IMR-90 (cell line): ENCODE results near the gene DEF6. TPM values are rescaled to one million over a fixed set of nuclear protein-coding genes. Genes with fewer than 3 reads are reported as not detected.

Source experiments
- ATAC-seq: fragments of 200-7000 bp; cut with Tn5 transposase; 2 replicates; pipeline ENCODE4 v1.9.1; 2020; ENCODE audit warnings: low read depth, mild to moderate bottlenecking, moderate library complexity
- BruUV-seq: library from RNA; stranded (reverse); fragments of 400-500 nt; replicated peaks from 2 replicates; lab custom pipeline; 2021; lab: Mats Ljungman, UMichigan
- CTCF ChIA-PET: fragments of 300-600 bp; formaldehyde crosslinking; extraction: SDS; loops from one replicate; lab custom pipeline; 2021; ENCODE audit warnings: antibody characterized with exemption; lab: Yijun Ruan, JAX
- POLR2A ChIA-PET: fragments of 300-600 bp; sonication (Branson Sonifier 250); formaldehyde crosslinking; loops from one replicate; lab custom pipeline; 2022; ENCODE audit warnings: antibody characterized with exemption; ENCODE audit not compliant: unreplicated experiment; lab: Charles Lee
- DNase-seq: peaks from one replicate; pipeline ENCODE4 v3.0.0; 2013
- H2AFZ ChIP-seq: replicated peaks from 2 replicates; pipeline ENCODE3; 2013; ENCODE audit warnings: low read length, mild to moderate bottlenecking; ENCODE audit not compliant: poor library complexity
- H2AK5ac ChIP-seq: 2 replicates; pipeline ENCODE4 v1.6.1; 2013; ENCODE audit warnings: low read depth, low read length, inconsistent platforms
- H2AK9ac ChIP-seq: replicated peaks from 2 replicates; pipeline ENCODE3; 2013; ENCODE audit warnings: mild to moderate bottlenecking, low read depth, low read length, moderate library complexity; ENCODE audit not compliant: poor library complexity
- H2BK120ac ChIP-seq: 2 replicates; pipeline ENCODE4 v1.6.1; 2013; ENCODE audit warnings: low read depth, low read length, inconsistent platforms
- H2BK15ac ChIP-seq: 3 replicates; pipeline ENCODE4 v1.6.1; 2013; ENCODE audit warnings: low read depth, low read length, inconsistent platforms
- H2BK20ac ChIP-seq: 2 replicates; pipeline ENCODE4 v1.6.1; 2013; ENCODE audit warnings: low read depth, mild to moderate bottlenecking, inconsistent platforms, low read length, moderate library complexity
- H2BK5ac ChIP-seq: 2 replicates; pipeline ENCODE4 v1.6.1; 2013; ENCODE audit warnings: mild to moderate bottlenecking, low read depth, low read length, inconsistent platforms; ENCODE audit not compliant: poor library complexity, severe bottlenecking
- H3K14ac ChIP-seq: replicated peaks from 2 replicates; pipeline ENCODE4 v1.6.1; 2013; ENCODE audit warnings: low read depth, low read length, inconsistent platforms
- H3K18ac ChIP-seq: 2 replicates; pipeline ENCODE4 v1.6.1; 2013; ENCODE audit warnings: low read depth, low read length, control low read depth
- H3K23ac ChIP-seq: 2 replicates; pipeline ENCODE4 v1.6.1; 2013; ENCODE audit warnings: low read depth, low read length, inconsistent platforms
- H3K27ac ChIP-seq: 2 replicates; pipeline ENCODE4 v1.5.1; 2013; ENCODE audit warnings: mild to moderate bottlenecking, control low read depth, low read length; ENCODE audit not compliant: insufficient read depth
- H3K27me3 ChIP-seq: 2 replicates; pipeline ENCODE4 v1.6.1; 2013; ENCODE audit warnings: low read length; ENCODE audit not compliant: control insufficient read depth, insufficient read depth
- H3K36me3 ChIP-seq: 2 replicates; pipeline ENCODE4 v1.6.1; 2013; ENCODE audit warnings: low read length, mixed read lengths; ENCODE audit not compliant: control insufficient read depth, insufficient read depth
- H3K4ac ChIP-seq: 2 replicates; pipeline ENCODE4 v1.6.1; 2013; ENCODE audit warnings: low read depth, low read length, inconsistent platforms
- H3K4me1 ChIP-seq: 2 replicates; pipeline ENCODE4 v1.6.1; 2013; ENCODE audit warnings: low read length, mixed read lengths; ENCODE audit not compliant: control insufficient read depth, insufficient read depth
- H3K4me2 ChIP-seq: 2 replicates; pipeline ENCODE4 v1.6.1; 2013; ENCODE audit warnings: low read depth, mild to moderate bottlenecking, control low read depth, low read length, moderate library complexity
- H3K4me3 ChIP-seq: 2 replicates; pipeline ENCODE4 v1.5.1; 2013; ENCODE audit warnings: low read depth, mild to moderate bottlenecking, control low read depth, low read length, moderate library complexity; ENCODE audit not compliant: insufficient read depth
- H3K56ac ChIP-seq: 2 replicates; pipeline ENCODE4 v1.6.1; 2013; ENCODE audit warnings: low read length, inconsistent platforms; ENCODE audit not compliant: insufficient read depth; ENCODE audit errors: extremely low read depth
- H3K79me1 ChIP-seq, 2 experiments: 2 replicates each; pipeline ENCODE4 v1.6.1; 2013; ENCODE audit warnings: low read length in 2 of 2, inconsistent platforms in 1 of 2, low read depth in 1 of 2
- H3K9ac ChIP-seq: 2 replicates; pipeline ENCODE4 v1.6.1; 2013; ENCODE audit warnings: low read depth, low read length, control low read depth
- H3K9me1 ChIP-seq: 2 replicates; pipeline ENCODE4 v1.6.1; 2013; ENCODE audit warnings: low read length, inconsistent platforms; ENCODE audit not compliant: insufficient read depth
- H3K9me3 ChIP-seq: 2 replicates; pipeline ENCODE4 v1.6.1; 2013; ENCODE audit warnings: low read length; ENCODE audit not compliant: control insufficient read depth, insufficient read depth
- H4K20me1 ChIP-seq: 2 replicates; pipeline ENCODE4 v1.6.1; 2013; ENCODE audit warnings: low read length, inconsistent platforms; ENCODE audit not compliant: insufficient read depth
- H4K5ac ChIP-seq: 2 replicates; pipeline ENCODE4 v1.6.1; 2013; ENCODE audit warnings: mild to moderate bottlenecking, low read depth, low read length, control low read depth
- H4K8ac ChIP-seq, 2 experiments: 2 replicates each; pipeline ENCODE4 v1.6.1; 2013; ENCODE audit warnings: low read depth in 2 of 2, low read length in 2 of 2, control low read depth in 1 of 2, inconsistent platforms in 1 of 2
- H4K91ac ChIP-seq: 2 replicates; pipeline ENCODE4 v1.6.1; 2013; ENCODE audit warnings: low read depth, low read length, inconsistent platforms; ENCODE audit not compliant: insufficient read depth
- CEBPB ChIP-seq: IDR thresholded peaks from 2 replicates; pipeline ENCODE4 v1.6.1; 2012; ENCODE audit warnings: low read depth, low read length, improper control_type of control experiment
- ELK1 ChIP-seq: fragments of 150-350 bp; IDR thresholded peaks from 2 replicates; pipeline ENCODE4 v1.6.1; 2016; ENCODE audit warnings: low read depth, mild to moderate bottlenecking, low read length, moderate library complexity, borderline replicate concordance
- FOS ChIP-seq: fragments of 150-350 bp; IDR thresholded peaks from 2 replicates; pipeline ENCODE4 v1.6.1; 2016; ENCODE audit warnings: low read depth, low read length
- MAFK ChIP-seq: IDR thresholded peaks from 2 replicates; pipeline ENCODE4 v1.6.1; 2012; ENCODE audit warnings: low read depth, low read length, improper control_type of control experiment
- MAZ ChIP-seq: IDR thresholded peaks from 2 replicates; pipeline ENCODE4 v1.6.1; 2012; ENCODE audit warnings: low read depth, mild to moderate bottlenecking, low read length, improper control_type of control experiment, moderate library complexity, borderline replicate concordance
- MXI1 ChIP-seq: IDR thresholded peaks from 2 replicates; pipeline ENCODE4 v1.6.1; 2012; ENCODE audit warnings: low read depth, mild to moderate bottlenecking, low read length, moderate library complexity, borderline replicate concordance
- NFE2L2 ChIP-seq: fragments of 150-350 bp; IDR thresholded peaks from 2 replicates; pipeline ENCODE4 v1.6.1; 2016; ENCODE audit warnings: low read depth, mild to moderate bottlenecking, low read length
- POLR2A ChIP-seq: IDR thresholded peaks from 2 replicates; pipeline ENCODE4 v1.6.1; 2012; ENCODE audit warnings: mild to moderate bottlenecking, low read depth, low read length
- RAD21 ChIP-seq: IDR thresholded peaks from 2 replicates; pipeline ENCODE4 v1.6.1; 2012; ENCODE audit warnings: low read length, improper control_type of control experiment
- RCOR1 ChIP-seq: IDR thresholded peaks from 2 replicates; pipeline ENCODE4 v1.6.1; 2012; ENCODE audit warnings: mild to moderate bottlenecking, low read length, improper control_type of control experiment; ENCODE audit not compliant: insufficient replicate concordance
- SMC3 ChIP-seq: fragments of 150-350 bp; IDR thresholded peaks from 2 replicates; pipeline ENCODE4 v1.6.1; 2016; ENCODE audit warnings: low read depth, mild to moderate bottlenecking, antibody characterized with exemption, low read length, moderate library complexity
- USF2 ChIP-seq: fragments of 150-350 bp; IDR thresholded peaks from 2 replicates; pipeline ENCODE4 v1.6.1; 2017; ENCODE audit warnings: mild to moderate bottlenecking, antibody characterized with exemption, low read length, low read depth
- WGBS, 2 experiments: methylation state at CpG; one replicate each; pipeline versions ENCODE4 v1.1.5 to v1.1.7; 2013; ENCODE audit warnings: missing lambda C conversion rate in 2 of 2; ENCODE audit not compliant: insufficient read length in 1 of 2; ENCODE audit errors: extremely low coverage in 2 of 2; 5-methylcytosine and 5-hydroxymethylcytosine counted together
- dilution Hi-C: fragments of 300-500 bp; cut with HindIII; formaldehyde crosslinking; loops from one replicate; pipeline ENCODE4 v1.14.3; 2018; ENCODE audit warnings: low sequenced_read_pairs; ENCODE audit not compliant: unreplicated experiment
- in situ Hi-C: fragments of 300-500 bp; cut with MboI; formaldehyde crosslinking; loops from 3 replicates; pipeline ENCODE4 v1.14.3; 2019; ENCODE audit warnings: low sequenced_read_pairs, inconsistent platforms, mixed read lengths
- intact Hi-C: fragments of 100-400 bp; cut with micrococcal nuclease; formaldehyde crosslinking; loops from 2 replicates; pipeline ENCODE4 v1.10.0; 2022
- polyA plus RNA-seq, 3 experiments: library from polyadenylated mRNA; depleted of rRNA; stranded (reverse); fragments of >200 nt; gene quantifications; 2 replicates each; pipeline ENCODE4 v1.2.3, GENCODE V29; 2012; ENCODE audit warnings: low replicate concordance in 1 of 3
- total RNA-seq: library from RNA; depleted of rRNA; stranded (reverse); fragments of >200 nt; gene quantifications from 2 replicates; pipeline ENCODE4 v1.2.3, GENCODE V29; 2012
- TF ChIP-seq, protein P1 (sequence below): conservative IDR thresholded peaks from 2 replicates; pipeline ENCODE4 v1.5.1; 2012; ENCODE audit warnings: mild to moderate bottlenecking, low read depth, low read length, improper control_type of control experiment

DEF6 gene
- total and polyA plus RNA-seq, 2 of the 4 experiments (the other 2 are of a cell fraction): 2.5 to 4.2 TPM

GRCh38 chr6:35328108-35328723 is 30.6 kb downstream of the DEF6 start:
- Histone ChIP-seq H2BK15ac (no peak overlapping the region), H2AK9ac (no peak overlapping the region), H3K79me1 (no peaks in the 10 kb centered on the region), H2AK5ac (no peak overlapping the region), H3K4me2 (no peak overlapping the region), H4K20me1 (no peaks in the 10 kb centered on the region), H3K56ac (no peak overlapping the region), H3K9me3 (no peaks in the 10 kb centered on the region), H2BK120ac (no peak overlapping the region), H3K27me3 (no peaks in the 10 kb centered on the region; the same call in 1 of the 2 replicates), H3K14ac (no peak overlapping the region), H3K27ac (no peak overlapping the region), H4K91ac (no peak overlapping the region), H3K18ac (no peak overlapping the region), H3K4ac (no peak overlapping the region), H2AFZ (peak overlapping the region; percentile 64), H4K8ac (no peak overlapping the region), H3K36me3 (no peaks in the 10 kb centered on the region), H3K9ac (no peak overlapping the region), H4K5ac (no peak overlapping the region), H3K4me3 (no peak overlapping the region), H3K4me1 (no peaks in the 10 kb centered on the region), H3K9me1 (no peaks in the 10 kb centered on the region), H3K23ac (no peak overlapping the region), H2BK20ac (no peak overlapping the region), H2BK5ac (no peak overlapping the region)
- no peak for TF ChIP-seq NFE2L2
- no peak for TF ChIP-seq USF2
- no peak for TF ChIP-seq MAFK
- no peak for TF ChIP-seq SMC3
- TF ChIP-seq MAZ: no peak
- no peak for TF ChIP-seq FOS
- TF ChIP-seq CEBPB: no peak
- TF ChIP-seq ELK1: no peak
- TF ChIP-seq POLR2A: no peak
- no peak for TF ChIP-seq MXI1
- TF ChIP-seq RAD21: no peak
- TF ChIP-seq, protein P1, sequence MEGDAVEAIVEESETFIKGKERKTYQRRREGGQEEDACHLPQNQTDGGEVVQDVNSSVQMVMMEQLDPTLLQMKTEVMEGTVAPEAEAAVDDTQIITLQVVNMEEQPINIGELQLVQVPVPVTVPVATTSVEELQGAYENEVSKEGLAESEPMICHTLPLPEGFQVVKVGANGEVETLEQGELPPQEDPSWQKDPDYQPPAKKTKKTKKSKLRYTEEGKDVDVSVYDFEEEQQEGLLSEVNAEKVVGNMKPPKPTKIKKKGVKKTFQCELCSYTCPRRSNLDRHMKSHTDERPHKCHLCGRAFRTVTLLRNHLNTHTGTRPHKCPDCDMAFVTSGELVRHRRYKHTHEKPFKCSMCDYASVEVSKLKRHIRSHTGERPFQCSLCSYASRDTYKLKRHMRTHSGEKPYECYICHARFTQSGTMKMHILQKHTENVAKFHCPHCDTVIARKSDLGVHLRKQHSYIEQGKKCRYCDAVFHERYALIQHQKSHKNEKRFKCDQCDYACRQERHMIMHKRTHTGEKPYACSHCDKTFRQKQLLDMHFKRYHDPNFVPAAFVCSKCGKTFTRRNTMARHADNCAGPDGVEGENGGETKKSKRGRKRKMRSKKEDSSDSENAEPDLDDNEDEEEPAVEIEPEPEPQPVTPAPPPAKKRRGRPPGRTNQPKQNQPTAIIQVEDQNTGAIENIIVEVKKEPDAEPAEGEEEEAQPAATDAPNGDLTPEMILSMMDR: no peak
- no peak for TF ChIP-seq RCOR1
- ATAC-seq (no peak), DNase-seq (no peak)
- WGBS, 2 experiments: no CpG with 5 or more reads among the region's 1 CpG
- POLR2A ChIA-PET: no interaction called here
- CTCF ChIA-PET: interaction anchor here (0.6 to 1.4 kb wide), 5 partner anchors 10 to 469 kb away, joined by 3 to 10 read pairs (median 4); partner anchors contain the start of genes FANCE and PPARD
- dilution Hi-C loops: no loop called here
- intact Hi-C loops: no loop called here
- BruUV-seq: no TSS peak
- in situ Hi-C loops: no loop called here
